GM18870 (cell line): ENCODE data around the gene ZBTB25.
"Not testable (repeated sequence)": the region's sequence is repeated elsewhere in the genome, so short reads cannot be mapped to it uniquely, and the experiment has no call there.

Source experiments
- ATAC-seq: cut with Tn5 transposase; IDR thresholded peaks from one replicate; pipeline ENCODE4 v1.9.1; 2021; ENCODE audit warnings: moderate library complexity; ENCODE audit not compliant: unreplicated experiment

The ZBTB25 gene

DNA sequence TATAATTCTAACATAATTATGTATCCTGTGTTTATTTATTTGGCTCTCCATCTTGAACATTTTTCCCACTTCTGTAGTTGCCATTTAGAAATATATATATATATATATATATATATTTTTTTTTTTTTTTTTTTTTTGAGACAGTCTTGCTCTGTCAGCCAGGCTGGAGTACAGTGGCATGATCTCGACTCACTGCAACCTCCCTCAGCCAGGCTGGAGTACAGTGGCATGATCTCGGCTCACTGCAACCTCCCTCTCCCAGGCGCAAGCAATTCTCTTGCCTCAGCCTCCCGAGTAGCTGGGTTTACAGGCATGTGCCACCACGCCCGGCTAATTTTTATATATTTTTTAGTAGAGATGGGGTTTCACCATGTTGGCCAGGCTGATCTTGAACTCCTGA, 14.0 kb upstream of the ZBTB25 start:
- ATAC-seq = not testable (repeated sequence)

GRCh38 chr14:64516969-64517368, 13.3 kb upstream of the ZBTB25 start:
- no peak for ATAC-seq

- no peak for ATAC-seq
Observed at GRCh38 chr14:64515053-64515452, 11.4 kb upstream of the ZBTB25 start.

DNA sequence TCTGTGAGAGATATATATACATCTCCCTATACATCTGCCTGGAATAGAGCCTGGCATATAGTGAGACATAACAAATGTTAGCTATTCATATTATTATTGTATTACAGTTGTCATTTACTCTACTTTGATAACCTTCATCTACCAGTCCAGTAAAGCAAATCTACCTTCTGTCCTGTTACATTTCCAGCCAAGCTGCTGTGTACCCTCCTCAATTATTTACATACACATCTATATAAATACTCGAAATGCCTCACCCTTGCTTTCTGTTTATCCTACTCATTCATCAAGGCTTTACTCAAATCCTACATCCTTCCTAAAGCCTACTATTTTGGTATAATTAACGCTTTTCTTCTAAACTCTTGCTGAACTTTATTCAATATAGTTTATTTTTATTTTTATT, 9.6 kb upstream of the ZBTB25 start:
- no peak for ATAC-seq

GRCh38 chr14:64510825-64511671, 7.4 kb upstream of the ZBTB25 start:
- no peak for ATAC-seq

DNA sequence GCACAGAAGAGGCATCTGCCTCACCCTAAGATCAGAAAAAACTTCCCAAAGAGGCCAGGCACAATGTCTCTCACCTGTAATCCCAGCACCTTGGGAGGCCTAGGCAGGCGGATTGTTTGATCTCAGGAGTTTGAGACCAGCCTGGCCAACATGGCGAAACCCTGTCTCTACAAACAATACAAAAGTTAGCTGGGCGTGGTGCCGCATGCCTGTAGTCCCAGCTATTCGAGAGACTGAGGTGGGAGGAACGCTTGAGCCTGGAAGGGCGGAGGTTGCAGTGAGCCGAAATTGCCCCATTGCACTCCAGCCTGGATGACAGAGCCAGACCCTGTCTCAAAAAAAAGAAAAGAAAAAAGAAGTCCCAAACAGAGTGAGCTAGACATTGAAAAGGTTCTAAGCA, 5.4 kb upstream of the ZBTB25 start:
- no peak for ATAC-seq

DNA sequence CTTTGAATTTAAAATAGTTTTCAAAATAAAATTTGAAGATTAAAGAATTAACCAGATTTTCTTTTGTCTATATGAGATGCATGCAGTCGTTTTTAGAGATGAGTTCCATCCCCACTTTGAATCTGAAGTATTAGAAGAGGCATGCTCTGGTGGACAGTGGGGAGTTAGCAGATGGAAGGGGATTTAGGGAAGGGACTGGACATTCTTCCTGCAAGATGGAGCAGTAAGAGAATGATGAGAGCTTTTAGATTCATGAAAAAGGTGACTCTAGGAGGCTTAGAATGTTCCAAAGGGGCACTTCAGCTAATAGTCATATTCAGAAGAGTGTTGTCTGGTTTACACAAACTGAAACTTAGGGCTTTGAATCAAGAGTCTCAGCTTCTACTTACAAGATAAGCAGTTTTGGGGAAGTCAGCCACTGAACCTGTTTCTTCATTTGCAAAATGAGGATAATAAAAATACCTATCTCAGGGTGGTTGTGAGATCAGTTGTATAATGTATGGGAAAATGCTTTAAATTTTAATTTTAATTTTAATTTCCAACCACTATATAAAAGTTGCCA, 4.7 kb upstream of the ZBTB25 start:
- no peak for ATAC-seq

GRCh38 chr14:64507376-64508156, 3.9 kb upstream of the ZBTB25 start:
- no peak for ATAC-seq

DNA sequence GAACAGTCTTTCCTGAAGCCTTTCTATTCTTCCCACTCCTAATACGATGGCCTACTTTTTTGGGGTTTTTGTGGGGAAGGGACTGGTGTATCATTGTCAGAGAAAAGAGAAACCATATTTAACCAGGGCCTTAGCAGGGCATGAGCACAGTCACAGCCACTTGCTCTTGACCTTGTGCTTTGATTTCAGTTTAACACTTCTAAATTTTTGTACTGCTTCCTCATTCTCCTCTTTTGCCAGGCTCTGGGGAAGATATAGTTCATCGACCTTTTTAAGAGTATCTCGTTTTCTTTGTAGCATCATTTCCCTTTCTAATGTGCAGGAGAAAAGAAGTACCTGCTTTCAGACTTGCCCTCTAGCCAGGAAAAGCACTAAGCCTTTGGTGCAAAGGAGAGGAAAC, 3.1 kb upstream of the ZBTB25 start:
- no peak for ATAC-seq

GRCh38 chr14:64504897-64505794, 1.5 kb upstream of the ZBTB25 start:
- no peak for ATAC-seq

GRCh38 chr14:64504310-64504896, 765 bp upstream of the ZBTB25 start, which contains the start of gene ZBTB1:
TSS of gene ZBTB1 (plus strand) at chr14:64504770. CDS start at chr14:64521505, 16,735 bp downstream.
- ATAC-seq = no peak

- ATAC-seq = no peak
Observed at GRCh38 chr14:64502887-64503433, 678 bp downstream of the ZBTB25 start.

DNA sequence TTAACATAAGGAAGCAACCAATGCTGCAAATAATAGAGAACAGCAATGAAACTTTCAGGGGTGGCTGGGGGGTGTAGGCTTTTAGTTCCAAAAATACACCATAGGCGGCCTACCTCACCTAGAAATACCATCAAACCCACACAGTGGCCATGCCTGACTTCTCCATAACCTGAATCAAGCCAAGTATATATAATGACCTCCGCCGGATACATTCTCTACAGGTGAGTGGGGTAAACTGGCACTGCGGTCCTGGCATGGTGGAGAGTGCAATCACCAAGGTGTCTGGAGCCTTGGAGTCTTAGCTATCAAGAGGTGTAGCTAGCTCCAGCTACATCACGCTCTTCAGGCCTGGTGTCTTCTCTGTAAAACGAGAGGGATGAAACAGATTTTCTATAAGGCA, 1.2 kb downstream of the ZBTB25 start:
- no peak for ATAC-seq

- no peak for ATAC-seq
Observed at GRCh38 chr14:64501411-64502171, 2.0 kb downstream of the ZBTB25 start.

DNA sequence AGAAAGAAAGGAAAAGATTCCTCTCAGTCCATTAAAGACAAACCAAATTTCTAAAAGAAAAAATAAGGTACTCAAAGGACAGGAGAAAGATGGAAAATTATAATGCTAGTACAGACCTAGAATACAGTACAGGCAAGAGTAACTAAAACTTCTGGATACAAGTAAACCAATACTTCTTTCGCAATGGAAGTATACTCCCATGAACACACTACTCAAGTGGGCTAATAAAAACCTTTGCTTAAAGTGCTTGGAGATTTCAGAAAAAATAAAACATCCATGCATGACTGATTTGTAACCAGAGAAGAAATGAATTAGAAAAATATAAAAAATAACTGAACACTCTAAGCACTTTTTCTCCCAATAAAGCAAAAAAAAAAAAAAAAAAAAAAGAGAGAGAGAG, 3.5 kb downstream of the ZBTB25 start:
- ATAC-seq = no peak

GRCh38 chr14:64496764-64497163, 6.9 kb downstream of the ZBTB25 start:
- ATAC-seq = no peak

- no peak for ATAC-seq
Observed at GRCh38 chr14:64495252-64495651, 8.4 kb downstream of the ZBTB25 start.

- no peak for ATAC-seq
Observed at GRCh38 chr14:64493455-64493854, 10.2 kb downstream of the ZBTB25 start.

- ATAC-seq = no peak
Observed at GRCh38 chr14:64491637-64492036, 12.0 kb downstream of the ZBTB25 start.
